Upper lobe of right lung (tissue), 1 donor: Measurements from ENCODE around the gene STARD5. TPM values are rescaled to one million over a fixed set of nuclear protein-coding genes. Genes with fewer than 3 reads are reported as not detected.

ENCODE experiments used
- ATAC-seq: fragments of 200-7000 bp; cut with Tn5 transposase; one replicate; pipeline ENCODE4 v1.9.1; 2020; ENCODE audit warnings: mild to moderate bottlenecking, moderate library complexity
- DNase-seq: peaks from one replicate; pipeline ENCODE4 v3.0.0-alpha.2; 2020
- H3K27ac ChIP-seq: fragments of 200-600 bp; one replicate; pipeline ENCODE4 v1.8.0; 2022
- H3K27me3 ChIP-seq: fragments of 200-600 bp; one replicate; pipeline ENCODE4 v1.8.0; 2022; ENCODE audit warnings: mild to moderate bottlenecking
- H3K36me3 ChIP-seq: fragments of 200-600 bp; one replicate; pipeline ENCODE4 v1.8.0; 2022
- H3K4me1 ChIP-seq: fragments of 200-600 bp; one replicate; pipeline ENCODE4 v1.8.0; 2022
- H3K4me3 ChIP-seq: fragments of 200-600 bp; one replicate; pipeline ENCODE4 v1.8.0; 2022; ENCODE audit warnings: mild to moderate bottlenecking
- H3K9me3 ChIP-seq: fragments of 200-600 bp; one replicate; pipeline ENCODE4 v1.8.0; 2022
- CTCF ChIP-seq: fragments of 200-600 bp; IDR thresholded peaks from one replicate; pipeline ENCODE4 v1.8.0; 2022; ENCODE audit warnings: antibody characterized with exemption
- intact Hi-C: fragments of 100-400 bp; cut with DNase I; formaldehyde crosslinking; loops from one replicate; pipeline ENCODE4 v1.11.0; 2022
- total RNA-seq: library from RNA; stranded (reverse); fragmentation: NEBNext Ultra II Directional; extraction: Animal tissue kit (Norgen Biotek cat#: 25700); gene quantifications from one replicate; pipeline ENCODE4 v1.2.1, GENCODE V29; 2021
- donor health status: DM: no; HTN: yes; CAD: no; lungs with severe emphysema.

STARD5 gene
- total RNA-seq, 1 donor from 2014 or later, result 5.4 TPM

GRCh38 chr15:81261172-81261811 lies 62.6 kb downstream of the STARD5 start:
- intact Hi-C loops, result loop anchor here (10.0 kb wide), 2 partner anchors 106 to 266 kb away; no protein-coding TSS in a partner anchor
- Histone ChIP-seq H3K9me3 (no peaks in the 10 kb centered on the region), H3K27ac (no peak overlapping the region)

GRCh38 chr15:81259760-81260298 lies 64.1 kb downstream of the STARD5 start:
- Histone ChIP-seq H3K4me3 (no peak overlapping the region), H3K27me3 (no peaks in the 10 kb centered on the region), H3K36me3 (no peaks in the 10 kb centered on the region), H3K9me3 (no peaks in the 10 kb centered on the region), H3K4me1 (peaks cover 9% of the 10 kb centered on the region), H3K27ac (no peak overlapping the region)
- intact Hi-C loops, result loop anchor here (10.0 kb wide), 2 partner anchors 105 to 265 kb away; no protein-coding TSS in a partner anchor
- ATAC-seq (no peak), DNase-seq (no peak)
- TF ChIP-seq CTCF, result no peak

More at GRCh38 chr15:81261172-81261811, 62.6 kb downstream of the STARD5 start:
- no peaks in the 10 kb centered on the region for H3K27me3 ChIP-seq
- DNase-seq, result no peak
- ATAC-seq, result no peak
- H3K36me3 ChIP-seq, result no peaks in the 10 kb centered on the region
- H3K4me1 ChIP-seq, result peaks cover 13% of the 10 kb centered on the region
- no peak for TF ChIP-seq CTCF
- no peak overlapping the region for H3K4me3 ChIP-seq

Other genes with a start within 250 kb of the STARD5 start
- 1.3 TPM for gene CFAP161, start 189.9 kb downstream of the STARD5 start, total RNA-seq
- gene IL16, start 127.3 kb downstream of the STARD5 start, total RNA-seq, result 39.3 TPM
- not detected for gene TMC3, start 50.1 kb upstream of the STARD5 start, total RNA-seq